ENCODE results near the gene GAS2L1. TPM values are rescaled to one million over a fixed set of nuclear protein-coding genes. Genes with fewer than 3 reads are reported as not detected.

GAS2L1 gene
- polyA plus RNA-seq, 1 donor from 2014 or later: 0.77 TPM

GRCh38 chr22:29305836-29306174 is 645 bp upstream of the GAS2L1 start:
- Histone ChIP-seq H3K27me3 (ENCODE audit: insufficient read depth, low read depth, low read length) (peaks cover 11% of the 10 kb centered on the region), H3F3A (ENCODE audit: insufficient read depth, low read length, poor library complexity, severe bottlenecking) (no peaks in the 10 kb centered on the region), H3K4me2 (ENCODE audit: low read length) (no peak overlapping the region), H2AFZ (ENCODE audit: low read depth, low read length) (no peak overlapping the region), H3K27ac (ENCODE audit: low read length) (no peak overlapping the region), H3K79me2 (replicated peaks; ENCODE audit: insufficient read depth, low read length) (no peaks in the 10 kb centered on the region), H3K4me3 (ENCODE audit: low read length) (peak overlapping the region; percentile 68), H3K9ac (ENCODE audit: low read length) (peak overlapping the region; percentile 51), H3K36me3 (ENCODE audit: insufficient read depth, low read length) (no peaks in the 10 kb centered on the region), H3K9me3 (ENCODE audit: low read length) (no peaks in the 10 kb centered on the region), H4K20me1 (ENCODE audit: insufficient read depth) (no peaks in the 10 kb centered on the region), H3K9me2 (ENCODE audit: insufficient read depth, low read length) (no peaks in the 10 kb centered on the region)
- no peak for TF ChIP-seq TAF1 (IDR thresholded peaks at IDR 0.05; ENCODE audit: low read depth)
- TF ChIP-seq RAD21 (conservative IDR thresholded peaks at IDR 0.05): no peak
- no peak for TF ChIP-seq POLR2AphosphoS5 (IDR thresholded peaks at IDR 0.05)
- no peak for TF ChIP-seq EZH2 (IDR thresholded peaks at IDR 0.05; ENCODE audit: borderline replicate concordance, insufficient read depth, low read length, poor library complexity, severe bottlenecking)
- TF ChIP-seq SMC3 (conservative IDR thresholded peaks at IDR 0.05; ENCODE audit: poor library complexity): no peak
- no peak for TF ChIP-seq EP300 (conservative IDR thresholded peaks at IDR 0.05; ENCODE audit: poor library complexity, severe bottlenecking)
- no peak for TF ChIP-seq REST (IDR thresholded peaks at IDR 0.05; ENCODE audit: borderline replicate concordance)
- no peak for TF ChIP-seq CTCF (IDR thresholded peaks at IDR 0.05; ENCODE audit: poor library complexity, severe bottlenecking)
- no peak for TF ChIP-seq MXI1 (conservative IDR thresholded peaks at IDR 0.05; ENCODE audit: poor library complexity, severe bottlenecking)

GRCh38 chr22:29306835-29307595 is 565 bp downstream of the GAS2L1 start:
- Histone ChIP-seq H4K20me1 (ENCODE audit: insufficient read depth) (no peaks in the 10 kb centered on the region), H3F3A (ENCODE audit: insufficient read depth, low read length, poor library complexity, severe bottlenecking) (no peaks in the 10 kb centered on the region), H3K27me3 (ENCODE audit: insufficient read depth, low read depth, low read length) (peaks cover 11% of the 10 kb centered on the region), H3K9ac (ENCODE audit: low read length) (peak overlapping the region; percentile 51), H3K36me3 (ENCODE audit: insufficient read depth, low read length) (no peaks in the 10 kb centered on the region), H3K9me2 (ENCODE audit: insufficient read depth, low read length) (no peaks in the 10 kb centered on the region), H3K4me2 (ENCODE audit: low read length) (peak overlapping the region; percentile 59), H3K4me3 (ENCODE audit: low read length) (peak overlapping the region; percentile 68), H2AFZ (ENCODE audit: low read depth, low read length) (peak overlapping the region; percentile 27), H3K79me2 (replicated peaks; ENCODE audit: insufficient read depth, low read length) (no peaks in the 10 kb centered on the region), H3K27ac (ENCODE audit: low read length) (no peak overlapping the region), H3K9me3 (ENCODE audit: low read length) (no peaks in the 10 kb centered on the region)
- no peak for TF ChIP-seq EZH2 (IDR thresholded peaks at IDR 0.05; ENCODE audit: borderline replicate concordance, insufficient read depth, low read length, poor library complexity, severe bottlenecking)
- no peak for TF ChIP-seq POLR2AphosphoS5 (IDR thresholded peaks at IDR 0.05)
- TF ChIP-seq REST (IDR thresholded peaks at IDR 0.05; ENCODE audit: borderline replicate concordance): no peak
- no peak for TF ChIP-seq RAD21 (conservative IDR thresholded peaks at IDR 0.05)
- TF ChIP-seq CTCF (IDR thresholded peaks at IDR 0.05; ENCODE audit: poor library complexity, severe bottlenecking): no peak
- no peak for TF ChIP-seq SMC3 (conservative IDR thresholded peaks at IDR 0.05; ENCODE audit: poor library complexity)
- TF ChIP-seq MXI1 (conservative IDR thresholded peaks at IDR 0.05; ENCODE audit: poor library complexity, severe bottlenecking): no peak
- TF ChIP-seq TAF1 (IDR thresholded peaks at IDR 0.05; ENCODE audit: low read depth): no peak
- no peak for TF ChIP-seq EP300 (conservative IDR thresholded peaks at IDR 0.05; ENCODE audit: poor library complexity, severe bottlenecking)
